ENCODE results near the gene CA9.

CA9 gene

GRCh38 chr9:35719546-35719945 is 45.8 kb downstream of the CA9 start:
- Histone ChIP-seq H2BK120ac (ENCODE audit: insufficient read depth, low read length, poor library complexity) (no peak overlapping the region), H3K9me3 (ENCODE audit: insufficient read depth, low read depth, low read length) (no peaks in the 10 kb centered on the region), H4K8ac (ENCODE audit: low read depth, low read length) (no peak overlapping the region), H2AFZ (ENCODE audit: insufficient read depth, low read length, poor library complexity) (no peak overlapping the region), H4K91ac (ENCODE audit: low read depth, low read length) (no peak overlapping the region), H3K4me3 (ENCODE audit: low read depth, low read length) (no peak overlapping the region), H3K14ac (ENCODE audit: low read length) (no peak overlapping the region), H3K27me3 (ENCODE audit: insufficient read depth, low read length) (no peaks in the 10 kb centered on the region), H3K79me2 (ENCODE audit: control insufficient read depth, insufficient read depth, low read length, poor library complexity) (no peaks in the 10 kb centered on the region), H3K4me1 (ENCODE audit: control insufficient read depth in 1 of 2, insufficient read depth in 2 of 2, low read length in 2 of 2) (no peaks in the 10 kb centered on the region), H3K79me1 (ENCODE audit: low read length) (no peaks in the 10 kb centered on the region), H2AK5ac (ENCODE audit: low read length) (no peak overlapping the region), H3K4me2 (ENCODE audit: low read length) (no peak overlapping the region), H3K23ac (ENCODE audit: low read length) (no peak overlapping the region), H3K27ac (ENCODE audit: low read depth, low read length) (no peak overlapping the region), H3K4ac (ENCODE audit: low read depth, low read length) (no peak overlapping the region), H3K9ac (ENCODE audit: low read length) (no peak overlapping the region), H3K36me3 (ENCODE audit: control insufficient read depth in 1 of 2, insufficient read depth in 2 of 2, low read length in 2 of 2) (peaks cover 72 to 90% of the 10 kb centered on the region in 2 experiments), H2BK5ac (ENCODE audit: low read depth, low read length, poor library complexity) (no peak overlapping the region), H3K18ac (ENCODE audit: low read length) (no peak overlapping the region), H4K12ac (ENCODE audit: low read depth, low read length) (no peak overlapping the region), H2BK12ac (ENCODE audit: low read length) (no peak overlapping the region)
- DNase-seq, result no peak
- WGBS (ENCODE audit: extremely low coverage, insufficient coverage, insufficient read length), result no CpG with 5 or more reads among the region's 4 CpGs

GRCh38 chr9:35723426-35723825 is 49.7 kb downstream of the CA9 start:
- Histone ChIP-seq H4K12ac (ENCODE audit: low read depth, low read length) (no peak overlapping the region), H2BK120ac (ENCODE audit: insufficient read depth, low read length, poor library complexity) (no peak overlapping the region), H3K14ac (ENCODE audit: low read length) (no peak overlapping the region), H3K4me1 (ENCODE audit: control insufficient read depth in 1 of 2, insufficient read depth in 2 of 2, low read length in 2 of 2) (peaks cover 17 to 21% of the 10 kb centered on the region in 2 experiments), H4K8ac (ENCODE audit: low read depth, low read length) (no peak overlapping the region), H2BK5ac (ENCODE audit: low read depth, low read length, poor library complexity) (no peak overlapping the region), H3K27ac (ENCODE audit: low read depth, low read length) (no peak overlapping the region), H3K4ac (ENCODE audit: low read depth, low read length) (no peak overlapping the region), H4K91ac (ENCODE audit: low read depth, low read length) (no peak overlapping the region), H3K9ac (ENCODE audit: low read length) (no peak overlapping the region), H3K23ac (ENCODE audit: low read length) (no peak overlapping the region), H3K4me2 (ENCODE audit: low read length) (no peak overlapping the region), H2AK5ac (ENCODE audit: low read length) (no peak overlapping the region), H3K36me3 (ENCODE audit: control insufficient read depth in 1 of 2, insufficient read depth in 2 of 2, low read length in 2 of 2) (peaks cover 49 to 66% of the 10 kb centered on the region in 2 experiments), H2BK12ac (ENCODE audit: low read length) (no peak overlapping the region), H3K79me2 (ENCODE audit: control insufficient read depth, insufficient read depth, low read length, poor library complexity) (peaks cover 10% of the 10 kb centered on the region), H3K4me3 (ENCODE audit: low read depth, low read length) (no peak overlapping the region), H3K79me1 (ENCODE audit: low read length) (peaks cover 15% of the 10 kb centered on the region), H3K27me3 (ENCODE audit: insufficient read depth, low read length) (no peaks in the 10 kb centered on the region), H3K18ac (ENCODE audit: low read length) (no peak overlapping the region), H3K9me3 (ENCODE audit: insufficient read depth, low read depth, low read length) (no peaks in the 10 kb centered on the region), H2AFZ (ENCODE audit: insufficient read depth, low read length, poor library complexity) (no peak overlapping the region)
- WGBS (ENCODE audit: extremely low coverage, insufficient coverage, insufficient read length), result no CpG with 5 or more reads among the region's 2 CpGs
- peak; percentile 82 to 90 for DNase-seq

DNA sequence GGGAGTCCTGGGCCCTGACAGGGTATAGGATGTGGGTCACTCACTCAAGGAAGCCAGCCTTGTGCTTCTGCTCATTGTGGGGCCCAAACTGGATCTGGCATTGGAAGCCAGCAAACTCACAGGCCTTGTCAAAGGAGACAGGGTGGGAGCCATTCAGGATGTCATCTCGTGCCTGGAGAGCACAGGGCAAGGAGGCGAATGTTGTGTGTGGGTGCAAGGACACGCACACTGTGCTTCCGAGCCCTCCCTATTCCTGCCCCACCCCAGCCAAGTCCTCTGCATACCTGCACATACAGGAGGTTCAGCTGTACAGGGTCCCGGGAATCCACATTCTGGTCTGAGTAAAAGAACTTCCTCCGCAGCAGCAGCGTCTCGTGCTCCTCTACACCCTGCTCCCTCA is 50.2 kb downstream of the CA9 start:
- Histone ChIP-seq H3K9ac (ENCODE audit: low read length) (no peak overlapping the region), H2AFZ (ENCODE audit: insufficient read depth, low read length, poor library complexity) (no peak overlapping the region), H3K23ac (ENCODE audit: low read length) (no peak overlapping the region), H2BK5ac (ENCODE audit: low read depth, low read length, poor library complexity) (no peak overlapping the region), H3K4me3 (ENCODE audit: low read depth, low read length) (no peak overlapping the region), H2AK5ac (ENCODE audit: low read length) (no peak overlapping the region), H3K9me3 (ENCODE audit: insufficient read depth, low read depth, low read length) (no peaks in the 10 kb centered on the region), H3K36me3 (ENCODE audit: control insufficient read depth in 1 of 2, insufficient read depth in 2 of 2, low read length in 2 of 2) (peaks cover 46 to 61% of the 10 kb centered on the region in 2 experiments), H3K27me3 (ENCODE audit: insufficient read depth, low read length) (no peaks in the 10 kb centered on the region), H3K79me2 (ENCODE audit: control insufficient read depth, insufficient read depth, low read length, poor library complexity) (peaks cover 10% of the 10 kb centered on the region), H4K8ac (ENCODE audit: low read depth, low read length) (no peak overlapping the region), H3K27ac (ENCODE audit: low read depth, low read length) (no peak overlapping the region), H3K79me1 (ENCODE audit: low read length) (peaks cover 18% of the 10 kb centered on the region), H2BK12ac (ENCODE audit: low read length) (no peak overlapping the region), H3K4me2 (ENCODE audit: low read length) (no peak overlapping the region), H3K4me1 (ENCODE audit: control insufficient read depth in 1 of 2, insufficient read depth in 2 of 2, low read length in 2 of 2) (peaks cover 19 to 24% of the 10 kb centered on the region in 2 experiments), H4K91ac (ENCODE audit: low read depth, low read length) (no peak overlapping the region), H3K4ac (ENCODE audit: low read depth, low read length) (no peak overlapping the region), H2BK120ac (ENCODE audit: insufficient read depth, low read length, poor library complexity) (no peak overlapping the region), H3K18ac (ENCODE audit: low read length) (no peak overlapping the region), H3K14ac (ENCODE audit: low read length) (no peak overlapping the region), H4K12ac (ENCODE audit: low read depth, low read length) (no peak overlapping the region)
- no peak for DNase-seq
- WGBS (ENCODE audit: extremely low coverage, insufficient coverage, insufficient read length), result no CpG with 5 or more reads among the region's 8 CpGs

DNA sequence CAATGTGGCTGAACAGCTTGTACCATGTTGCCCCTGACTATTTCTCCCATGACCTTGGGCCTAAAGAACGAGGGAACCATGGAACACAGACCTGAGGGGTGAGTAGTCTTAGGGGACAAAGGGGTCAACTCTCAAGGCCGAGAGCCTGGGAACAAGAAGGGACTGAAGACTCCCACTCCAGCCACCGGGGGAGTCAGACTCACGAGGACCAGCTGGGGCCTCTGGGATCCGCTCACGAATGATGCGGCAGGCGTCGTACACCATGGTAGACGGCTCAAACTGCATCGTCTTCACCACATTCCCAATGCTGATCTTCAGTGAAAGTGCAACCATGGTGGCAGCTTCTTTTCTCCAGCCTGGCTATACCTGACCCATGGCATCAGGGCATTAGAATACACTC is 51.6 kb downstream of the CA9 start:
- Histone ChIP-seq H3K79me1 (ENCODE audit: low read length) (peaks cover 20% of the 10 kb centered on the region), H3K4me2 (ENCODE audit: low read length) (no peak overlapping the region), H4K8ac (ENCODE audit: low read depth, low read length) (no peak overlapping the region), H3K4me3 (ENCODE audit: low read depth, low read length) (no peak overlapping the region), H3K79me2 (ENCODE audit: control insufficient read depth, insufficient read depth, low read length, poor library complexity) (peaks cover 13% of the 10 kb centered on the region), H2BK12ac (ENCODE audit: low read length) (no peak overlapping the region), H3K27me3 (ENCODE audit: insufficient read depth, low read length) (no peaks in the 10 kb centered on the region), H3K36me3 (ENCODE audit: control insufficient read depth in 1 of 2, insufficient read depth in 2 of 2, low read length in 2 of 2) (peaks cover 32 to 47% of the 10 kb centered on the region in 2 experiments), H3K9me3 (ENCODE audit: insufficient read depth, low read depth, low read length) (no peaks in the 10 kb centered on the region), H3K23ac (ENCODE audit: low read length) (no peak overlapping the region), H4K12ac (ENCODE audit: low read depth, low read length) (no peak overlapping the region), H2BK5ac (ENCODE audit: low read depth, low read length, poor library complexity) (no peak overlapping the region), H2AFZ (ENCODE audit: insufficient read depth, low read length, poor library complexity) (no peak overlapping the region), H2BK120ac (ENCODE audit: insufficient read depth, low read length, poor library complexity) (no peak overlapping the region), H4K91ac (ENCODE audit: low read depth, low read length) (no peak overlapping the region), H3K9ac (ENCODE audit: low read length) (no peak overlapping the region), H2AK5ac (ENCODE audit: low read length) (no peak overlapping the region), H3K4ac (ENCODE audit: low read depth, low read length) (no peak overlapping the region), H3K27ac (ENCODE audit: low read depth, low read length) (no peak overlapping the region), H3K4me1 (ENCODE audit: control insufficient read depth in 1 of 2, insufficient read depth in 2 of 2, low read length in 2 of 2) (peaks cover 28 to 37% of the 10 kb centered on the region in 2 experiments), H3K18ac (ENCODE audit: low read length) (no peak overlapping the region), H3K14ac (ENCODE audit: low read length) (no peak overlapping the region)
- no peak for DNase-seq
- no CpG with 5 or more reads among the region's 11 CpGs for WGBS (ENCODE audit: extremely low coverage, insufficient coverage, insufficient read length)
